HG02870 (cell line): ENCODE measurements around the gene MINK1.
"Not testable (repeated sequence)": the region's sequence is repeated elsewhere in the genome, so short reads cannot be mapped to it uniquely, and the experiment has no call there.

Experiments
- ATAC-seq: cut with Tn5 transposase; IDR thresholded peaks from one replicate; pipeline ENCODE4 v1.9.1; 2021; ENCODE audit warnings: mild to moderate bottlenecking, moderate library complexity; ENCODE audit not compliant: unreplicated experiment

MINK1 gene

DNA sequence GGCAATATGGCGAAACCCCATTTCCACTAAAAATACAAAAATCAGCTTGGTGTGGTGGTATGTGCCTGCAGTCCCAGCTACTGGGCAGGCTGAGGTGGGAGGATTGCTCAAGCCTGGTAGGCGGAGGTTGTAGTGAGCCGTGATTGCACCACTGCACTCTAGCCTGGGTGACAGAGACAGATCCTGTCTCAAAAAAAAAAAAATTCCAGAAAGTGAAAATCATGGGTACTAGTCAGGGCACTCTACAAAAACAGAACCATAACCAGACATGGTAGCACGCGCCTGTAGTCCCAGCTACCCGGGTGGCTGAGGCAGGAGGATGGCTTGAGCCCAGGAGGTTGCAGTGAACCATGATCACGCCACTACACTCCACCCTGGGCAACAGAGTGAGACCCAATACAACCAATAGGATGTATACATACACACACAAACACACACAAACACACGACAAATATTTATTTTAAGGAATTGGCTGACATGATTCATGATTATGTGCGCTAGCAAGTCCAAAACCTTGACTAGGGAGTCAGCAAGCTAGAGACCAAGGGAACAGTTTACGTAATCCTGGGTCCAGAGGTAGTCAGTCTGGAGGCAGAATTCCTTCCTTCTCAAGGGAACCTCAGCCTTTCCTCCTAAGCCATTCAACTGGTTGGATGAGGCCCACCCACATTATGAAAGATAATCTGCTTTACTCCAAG is 87.4 kb downstream of the MINK1 start:
- no peak for ATAC-seq

DNA sequence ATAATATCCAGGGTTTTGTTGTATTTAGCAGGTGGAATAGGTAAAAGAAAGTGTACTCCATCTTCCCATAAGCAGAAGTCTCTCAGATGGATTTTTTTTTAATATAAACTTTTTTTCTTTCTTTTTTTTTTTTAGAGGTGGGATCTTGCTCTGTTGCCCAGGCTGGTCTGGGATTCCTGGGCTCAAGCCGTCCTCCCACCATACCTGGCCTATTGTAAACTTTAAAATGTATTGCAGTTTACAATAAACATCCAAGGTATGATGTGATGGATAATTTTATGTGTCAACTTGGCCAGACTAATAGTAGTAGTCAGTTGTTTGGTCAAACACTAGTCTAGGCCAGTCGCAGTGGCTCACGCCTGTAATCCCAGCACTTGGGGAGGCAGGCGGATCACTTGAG is 88.2 kb downstream of the MINK1 start:
- ATAC-seq = no peak

DNA sequence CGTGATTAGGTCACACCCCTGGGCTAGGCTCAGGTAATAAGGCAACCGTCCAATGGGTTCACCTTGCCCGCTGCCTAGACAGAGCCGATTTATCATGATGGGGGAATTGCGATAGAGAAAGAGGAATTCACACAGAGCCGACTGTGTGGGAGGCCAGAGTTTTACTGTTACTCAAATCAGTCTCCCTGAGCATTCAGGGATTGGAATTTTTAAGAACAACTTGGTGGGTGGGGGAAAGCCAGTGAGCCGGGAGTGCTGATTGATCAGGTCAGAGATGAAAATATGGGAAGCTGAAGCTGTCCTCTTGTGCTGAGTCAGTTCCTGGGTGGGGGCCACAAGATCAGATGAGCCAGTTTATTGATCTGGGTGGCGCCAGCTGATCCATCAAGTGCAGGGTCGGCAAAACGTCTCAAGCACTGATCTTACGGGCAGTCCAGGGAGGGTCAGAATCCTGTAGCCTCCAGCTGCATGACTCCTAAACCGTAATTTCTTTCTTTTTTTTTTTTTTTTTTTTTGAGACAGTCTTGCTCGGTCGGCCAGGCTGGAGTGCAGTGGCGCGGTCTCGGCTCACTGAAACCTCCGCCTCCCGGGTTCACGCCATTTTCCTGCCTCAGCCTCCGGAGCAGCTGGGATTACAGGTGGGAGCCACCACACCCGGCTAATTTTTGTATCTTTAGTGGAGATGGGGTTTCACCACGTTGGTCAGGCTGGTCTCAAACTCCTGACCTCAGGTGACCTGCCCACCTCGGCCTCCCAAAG is 93.6 kb downstream of the MINK1 start:
- not testable (repeated sequence) for ATAC-seq

DNA sequence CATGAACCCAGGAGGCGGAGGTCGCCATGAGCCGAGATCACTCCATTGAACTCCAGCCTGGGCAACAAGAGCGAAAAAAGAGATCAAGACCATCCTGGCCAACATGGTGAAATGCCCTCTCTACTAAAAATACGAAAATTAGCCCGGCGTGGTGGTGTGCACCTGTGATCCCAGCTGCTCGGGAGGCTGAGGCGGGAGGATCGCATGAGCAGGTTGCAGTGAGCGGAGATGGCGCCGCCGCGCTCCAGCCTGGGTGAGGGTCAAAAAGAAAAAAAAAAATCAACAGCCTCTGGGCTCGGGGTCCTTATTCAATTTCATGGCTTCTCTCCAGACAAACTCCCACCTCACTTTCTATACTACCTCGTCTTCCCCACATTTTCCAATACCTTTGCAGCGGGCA is 95.7 kb downstream of the MINK1 start:
- no peak for ATAC-seq

DNA sequence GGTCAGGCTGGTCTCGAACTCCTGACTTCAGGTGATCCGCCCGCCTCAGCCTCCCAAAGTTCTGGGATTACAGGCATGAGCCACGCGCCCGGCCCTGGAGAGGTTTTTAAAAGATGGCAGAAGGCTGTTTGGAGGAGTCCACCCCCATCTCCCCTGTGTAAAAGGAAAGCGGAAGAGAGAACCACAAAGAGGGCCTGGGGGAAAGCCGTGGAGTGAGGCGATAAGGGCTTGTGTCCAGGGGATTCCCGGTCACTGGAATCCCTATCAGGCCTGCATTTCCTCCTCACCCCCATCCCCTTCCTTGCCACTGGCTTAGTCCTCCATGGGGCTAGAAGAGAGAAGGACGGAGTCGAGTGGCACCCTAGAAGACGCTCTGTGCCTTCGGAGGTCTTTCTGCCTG is 98.8 kb downstream of the MINK1 start, which contains the start of gene GP1BA:
TSS of gene GP1BA (plus strand) at position 315 of the 400 bp plus-strand sequence. CDS start 328 bp downstream, outside the sequence.
- no peak for ATAC-seq

DNA sequence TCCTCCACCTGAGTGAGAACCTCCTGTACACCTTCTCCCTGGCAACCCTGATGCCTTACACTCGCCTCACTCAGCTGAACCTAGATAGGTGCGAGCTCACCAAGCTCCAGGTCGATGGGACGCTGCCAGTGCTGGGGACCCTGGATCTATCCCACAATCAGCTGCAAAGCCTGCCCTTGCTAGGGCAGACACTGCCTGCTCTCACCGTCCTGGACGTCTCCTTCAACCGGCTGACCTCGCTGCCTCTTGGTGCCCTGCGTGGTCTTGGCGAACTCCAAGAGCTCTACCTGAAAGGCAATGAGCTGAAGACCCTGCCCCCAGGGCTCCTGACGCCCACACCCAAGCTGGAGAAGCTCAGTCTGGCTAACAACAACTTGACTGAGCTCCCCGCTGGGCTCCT is 99.6 kb downstream of the MINK1 start:
- ATAC-seq = no peak

DNA sequence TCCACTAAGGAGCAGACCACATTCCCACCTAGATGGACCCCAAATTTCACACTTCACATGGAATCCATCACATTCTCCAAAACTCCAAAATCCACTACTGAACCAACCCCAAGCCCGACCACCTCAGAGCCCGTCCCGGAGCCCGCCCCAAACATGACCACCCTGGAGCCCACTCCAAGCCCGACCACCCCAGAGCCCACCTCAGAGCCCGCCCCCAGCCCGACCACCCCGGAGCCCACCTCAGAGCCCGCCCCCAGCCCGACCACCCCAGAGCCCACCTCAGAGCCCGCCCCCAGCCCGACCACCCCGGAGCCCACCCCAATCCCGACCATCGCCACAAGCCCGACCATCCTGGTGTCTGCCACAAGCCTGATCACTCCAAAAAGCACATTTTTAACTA is 100.5 kb downstream of the MINK1 start:
- no peak for ATAC-seq

DNA sequence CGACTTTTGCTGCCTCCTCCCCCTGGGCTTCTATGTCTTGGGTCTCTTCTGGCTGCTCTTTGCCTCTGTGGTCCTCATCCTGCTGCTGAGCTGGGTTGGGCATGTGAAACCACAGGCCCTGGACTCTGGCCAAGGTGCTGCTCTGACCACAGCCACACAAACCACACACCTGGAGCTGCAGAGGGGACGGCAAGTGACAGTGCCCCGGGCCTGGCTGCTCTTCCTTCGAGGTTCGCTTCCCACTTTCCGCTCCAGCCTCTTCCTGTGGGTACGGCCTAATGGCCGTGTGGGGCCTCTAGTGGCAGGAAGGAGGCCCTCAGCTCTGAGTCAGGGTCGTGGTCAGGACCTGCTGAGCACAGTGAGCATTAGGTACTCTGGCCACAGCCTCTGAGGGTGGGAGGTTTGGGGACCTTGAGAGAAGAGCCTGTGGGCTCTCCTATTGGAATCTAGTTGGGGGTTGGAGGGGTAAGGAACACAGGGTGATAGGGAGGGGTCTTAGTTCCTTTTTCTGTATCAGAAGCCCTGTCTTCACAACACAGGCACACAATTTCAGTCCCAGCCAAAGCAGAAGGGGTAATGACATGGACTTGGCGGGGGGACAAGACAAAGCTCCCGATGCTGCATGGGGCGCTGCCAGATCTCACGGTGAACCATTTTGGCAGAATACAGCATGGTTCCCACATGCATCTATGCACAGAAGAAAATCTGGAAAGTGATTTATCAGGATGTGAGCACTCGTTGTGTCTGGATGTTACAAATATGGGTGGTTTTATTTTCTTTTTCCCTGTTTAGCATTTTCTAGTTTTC is 101.2 kb downstream of the MINK1 start:
- no peak for ATAC-seq

DNA sequence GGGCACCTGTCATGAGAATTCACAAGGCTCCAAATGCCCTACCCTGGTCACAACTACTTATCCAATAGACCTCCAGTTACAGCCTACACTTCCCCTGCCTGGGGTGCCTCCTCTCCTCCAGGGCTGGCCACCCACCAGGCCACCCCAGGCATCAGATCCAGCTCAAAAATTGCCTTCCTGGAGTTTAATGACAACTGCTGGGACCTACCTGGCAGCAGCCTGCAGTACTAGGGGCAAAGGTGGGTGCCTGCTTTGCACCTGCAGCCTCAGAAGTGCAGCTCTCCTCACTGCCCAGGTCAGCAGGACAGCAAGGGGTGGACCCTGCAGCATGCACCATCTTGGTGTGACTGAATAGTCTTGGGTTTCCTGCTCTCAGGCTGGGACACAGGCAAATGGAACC is 102.5 kb downstream of the MINK1 start:
- ATAC-seq = no peak

DNA sequence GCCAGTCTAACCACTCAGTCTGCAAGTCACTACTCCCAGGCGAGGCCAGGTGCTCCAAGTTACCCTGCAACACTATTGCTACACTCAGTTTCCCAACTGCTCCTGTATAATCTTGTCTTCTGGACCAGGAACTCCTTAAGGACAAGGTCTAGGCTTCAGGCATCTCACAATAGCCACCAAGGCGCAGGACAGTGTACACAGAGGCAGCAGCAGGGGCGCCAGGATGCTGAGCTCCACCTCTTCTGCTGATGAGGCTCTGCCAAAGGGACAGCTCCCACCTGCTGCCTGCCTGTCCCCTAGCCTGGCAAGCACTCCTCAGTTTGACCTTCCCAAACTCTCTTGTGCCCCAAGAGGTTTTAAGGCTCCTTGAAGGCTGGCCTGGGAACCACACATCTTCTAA is 103.3 kb downstream of the MINK1 start:
- no peak for ATAC-seq

DNA sequence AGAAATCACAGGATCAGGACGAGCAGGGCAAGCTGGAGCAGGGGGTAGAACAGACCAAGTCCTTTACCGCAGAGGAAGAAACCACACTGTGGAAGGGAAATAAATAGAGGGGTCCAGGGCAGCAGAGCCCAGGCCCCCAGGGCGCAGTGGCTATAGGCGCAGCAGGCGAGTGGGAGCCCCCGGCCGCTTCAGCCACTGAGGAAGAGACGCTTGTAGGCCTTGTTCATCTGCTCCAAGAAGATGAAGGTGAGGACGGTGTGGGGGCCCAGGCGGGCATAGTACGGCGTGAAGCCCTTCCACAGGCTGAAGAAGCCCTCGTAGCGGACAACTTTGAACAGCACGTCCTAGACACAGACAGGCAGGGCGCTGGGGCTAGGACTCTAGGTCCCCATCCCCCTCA is 104.4 kb downstream of the MINK1 start:
- ATAC-seq = no peak

DNA sequence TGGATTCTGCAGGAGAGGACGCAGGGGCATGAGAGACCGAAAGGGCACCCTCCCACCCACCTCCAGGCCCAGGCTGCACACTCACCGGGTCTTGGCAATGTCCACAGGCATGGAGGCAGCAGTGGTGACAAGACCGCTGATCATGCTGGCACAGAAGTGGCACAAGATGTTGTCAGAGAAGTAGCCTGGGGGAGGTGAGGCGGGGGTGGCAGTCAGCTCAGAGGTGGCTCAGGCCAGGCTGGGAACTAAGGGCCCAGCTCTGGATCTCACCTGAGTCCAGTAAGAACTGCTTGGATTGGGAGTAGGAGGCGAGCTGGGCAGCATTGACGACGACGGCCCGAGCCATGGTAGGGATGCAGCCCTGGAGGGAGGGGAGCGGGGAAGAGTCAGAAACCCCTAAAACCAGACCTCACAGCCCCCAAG is 104.9 kb downstream of the MINK1 start:
- no peak for ATAC-seq

DNA sequence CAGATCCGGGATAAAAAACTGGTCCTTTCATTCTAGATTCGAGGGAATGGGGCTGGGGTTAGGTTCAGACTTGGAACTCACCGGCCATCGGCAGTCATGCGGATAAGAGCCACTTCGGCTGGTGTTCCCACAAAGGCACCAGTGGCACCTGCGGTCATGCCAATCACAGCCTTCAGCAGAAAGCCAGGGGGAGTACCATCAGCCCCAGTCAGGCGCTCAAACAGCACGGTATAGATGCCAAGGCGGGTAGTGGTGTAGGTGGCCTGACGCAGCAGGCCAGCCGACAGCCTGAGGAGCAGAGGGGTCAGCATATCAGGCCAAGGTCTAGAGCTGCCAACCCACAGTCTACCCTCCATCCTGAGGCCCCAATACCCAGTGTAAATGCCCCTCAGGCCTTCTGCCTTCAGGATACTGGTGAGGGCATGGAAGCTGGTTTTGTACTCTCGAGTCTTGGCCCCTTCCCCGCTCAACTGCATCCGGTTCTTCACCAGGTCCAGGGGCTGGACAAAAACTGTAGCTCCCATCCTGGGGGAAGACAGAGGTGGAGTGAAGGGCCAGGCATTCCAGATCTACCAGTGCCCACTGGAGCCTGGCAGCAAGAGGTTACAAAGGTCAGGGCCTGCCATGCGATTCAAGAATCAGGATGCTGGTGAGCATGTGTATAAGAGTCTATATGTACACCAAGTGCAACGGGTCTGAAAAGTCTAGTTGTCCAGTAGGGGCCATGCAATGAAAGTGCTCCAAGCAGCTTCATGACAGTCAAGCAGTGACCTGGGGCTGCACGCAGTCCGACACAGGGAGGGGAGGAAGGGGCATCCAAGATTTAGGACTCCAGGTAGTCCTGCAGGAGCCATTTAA is 105.8 kb downstream of the MINK1 start:
- no peak for ATAC-seq

DNA sequence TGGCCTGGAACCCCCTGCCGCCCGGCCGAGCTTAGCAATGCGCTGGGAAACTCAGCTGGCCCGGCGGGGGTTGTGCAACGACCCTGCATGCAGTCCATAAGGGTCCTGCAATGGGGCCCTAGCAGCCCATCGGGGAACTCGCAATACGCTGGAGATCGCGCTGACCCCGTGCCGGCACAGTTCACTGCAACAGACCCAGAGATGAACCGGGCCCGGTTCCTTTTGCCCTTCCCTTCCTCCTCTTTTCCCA is 106.3 kb downstream of the MINK1 start:
- ATAC-seq = no peak

DNA sequence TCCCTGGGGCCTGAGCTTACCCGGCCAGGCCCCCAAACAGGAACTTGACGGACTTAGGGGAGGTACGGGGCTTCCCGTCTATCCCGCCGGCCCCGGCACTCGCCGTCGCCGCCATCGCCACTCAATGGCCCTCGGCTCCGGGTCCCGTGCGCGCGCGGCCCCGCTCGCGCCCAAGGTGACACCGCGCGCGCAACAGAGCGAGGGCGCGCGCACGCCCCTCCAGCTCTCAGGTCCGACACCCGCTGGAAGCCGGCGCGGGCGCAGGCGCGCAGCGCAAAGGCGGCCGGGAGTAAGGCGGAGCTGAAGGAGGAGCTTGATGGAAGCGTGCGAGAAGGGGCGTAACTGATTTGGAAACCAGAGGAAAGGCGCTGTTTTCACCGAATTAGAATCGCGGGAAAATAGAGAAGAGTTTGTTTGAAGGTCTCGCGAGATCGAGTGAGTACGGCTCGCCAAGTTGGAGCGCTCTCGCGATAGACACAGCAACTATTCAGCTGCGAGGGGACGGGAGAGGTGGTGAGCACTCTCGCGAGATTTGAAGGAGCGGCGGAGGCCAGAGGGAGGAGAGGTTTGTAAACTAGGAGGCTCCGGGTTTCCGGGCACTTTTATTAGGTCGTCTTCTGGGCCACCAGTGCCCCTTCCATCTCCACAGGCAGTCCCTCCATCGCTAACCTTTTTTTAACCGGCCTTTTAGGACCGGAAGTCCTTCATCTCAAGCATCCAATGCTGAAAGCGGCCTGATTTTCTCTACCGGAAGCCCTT is 106.8 kb downstream of the MINK1 start, which contains the start of the genes RNF167 and SLC25A11:
TSS of gene RNF167 (plus strand) at position 473 of the 759 bp plus-strand sequence. CDS start 642 bp downstream, outside the sequence.
TSS of gene SLC25A11 (minus strand) at position 251 of the 759 bp plus-strand sequence. CDS start at position 115, 136 bp downstream.
- ATAC-seq = peak; percentile 65

DNA sequence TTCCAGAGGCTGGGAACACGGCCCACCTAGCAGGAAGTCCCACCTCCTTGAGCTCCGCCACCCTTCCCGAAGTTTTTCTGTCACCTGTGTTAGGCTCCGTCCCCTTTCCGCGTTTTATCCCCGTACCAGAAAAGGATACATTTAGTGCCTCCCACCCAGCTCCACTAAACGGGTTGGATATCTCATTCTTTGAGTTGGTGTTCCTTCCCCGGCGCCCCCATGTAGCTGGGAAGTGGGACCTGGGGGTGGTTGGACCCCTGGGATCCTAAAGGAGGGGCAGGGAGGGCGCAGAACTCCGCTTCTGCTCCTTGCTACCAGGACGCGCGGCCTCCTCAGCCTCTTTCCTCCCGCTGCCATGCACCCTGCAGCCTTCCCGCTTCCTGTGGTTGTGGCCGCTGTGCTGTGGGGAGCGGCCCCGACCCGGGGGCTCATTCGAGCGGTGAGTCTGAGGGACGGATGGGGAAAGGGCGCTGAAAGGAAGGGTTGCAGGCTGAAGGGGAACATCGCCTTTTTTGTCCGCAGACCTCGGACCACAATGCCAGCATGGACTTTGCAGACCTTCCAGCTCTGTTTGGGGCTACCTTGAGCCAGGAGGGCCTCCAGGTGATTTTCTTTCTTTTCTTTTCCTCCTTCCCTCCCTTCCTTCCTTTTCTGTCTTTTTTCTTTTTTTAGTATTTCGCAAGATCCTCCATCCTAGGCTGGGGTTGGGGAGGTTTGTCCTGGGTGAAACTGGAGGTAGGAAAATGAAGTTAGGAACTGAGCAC is 107.6 kb downstream of the MINK1 start:
- ATAC-seq = peak; percentile 3

DNA sequence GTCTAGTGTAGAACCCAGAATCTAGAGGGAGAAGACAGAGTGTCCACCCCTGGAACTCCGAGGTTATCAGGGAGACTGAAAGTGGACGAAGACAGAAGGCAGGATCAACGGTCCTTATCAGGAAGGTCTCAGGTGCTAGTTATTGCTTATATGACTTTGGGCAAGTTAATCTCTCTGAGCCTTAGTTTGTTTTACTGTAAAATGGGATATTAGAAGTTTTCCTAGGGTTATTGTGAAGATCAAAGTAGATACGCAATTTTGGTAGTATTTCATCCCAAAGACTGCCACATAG is 108.1 kb downstream of the MINK1 start:
- no peak for ATAC-seq

DNA sequence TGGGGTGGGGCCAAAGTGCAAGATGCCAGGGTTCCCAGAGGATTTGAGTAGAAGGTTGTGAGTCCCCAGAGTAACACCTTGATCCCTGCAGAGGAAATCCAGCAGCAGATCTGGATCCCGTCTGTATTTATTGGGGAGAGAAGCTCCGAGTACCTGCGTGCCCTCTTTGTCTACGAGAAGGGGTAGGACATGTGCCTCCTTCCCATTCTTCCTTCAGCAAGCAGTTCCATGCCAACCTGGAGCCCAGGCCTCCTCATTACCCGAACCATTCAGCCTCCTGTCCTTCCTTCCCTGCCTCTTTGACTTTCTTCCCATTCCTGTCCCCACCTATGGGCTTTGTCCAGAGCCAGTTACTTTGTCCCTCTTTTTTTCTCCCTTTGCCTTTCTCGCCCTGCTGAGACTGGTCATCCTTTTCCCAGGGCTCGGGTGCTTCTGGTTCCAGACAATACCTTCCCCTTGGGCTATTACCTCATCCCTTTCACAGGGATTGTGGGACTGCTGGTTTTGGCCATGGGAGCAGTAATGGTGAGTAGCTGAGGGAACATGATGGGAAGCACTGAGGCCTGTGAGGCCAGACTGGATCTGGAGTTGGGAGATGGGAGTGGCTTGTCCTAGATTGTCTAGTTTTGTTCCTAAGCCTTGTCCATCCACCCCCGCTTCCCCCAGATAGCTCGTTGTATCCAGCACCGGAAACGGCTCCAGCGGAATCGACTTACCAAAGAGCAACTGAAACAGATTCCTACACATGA is 109.8 kb downstream of the MINK1 start:
- ATAC-seq = no peak

DNA sequence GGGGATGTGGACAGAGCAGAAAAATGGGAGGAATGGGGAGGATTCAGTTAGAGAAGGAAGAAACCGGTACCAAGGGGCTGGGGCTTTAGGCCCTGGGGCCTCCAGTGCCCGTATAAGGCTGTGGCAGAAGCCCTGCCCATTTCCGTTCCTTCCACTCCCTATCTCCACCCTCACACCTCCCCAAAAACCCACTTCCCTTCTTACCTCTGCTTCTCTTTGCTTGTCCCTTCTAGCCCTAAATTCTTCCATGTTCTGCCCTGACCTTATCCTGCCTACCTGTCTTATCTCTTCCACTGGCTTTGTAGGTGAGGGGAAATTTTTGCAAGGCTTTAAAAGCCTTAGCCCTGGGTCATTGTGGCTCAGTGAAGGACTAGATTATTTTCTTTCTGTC is 111.0 kb downstream of the MINK1 start:
- no peak for ATAC-seq
